Measurements from ENCODE around the gene MYL2.

The MYL2 gene

DNA sequence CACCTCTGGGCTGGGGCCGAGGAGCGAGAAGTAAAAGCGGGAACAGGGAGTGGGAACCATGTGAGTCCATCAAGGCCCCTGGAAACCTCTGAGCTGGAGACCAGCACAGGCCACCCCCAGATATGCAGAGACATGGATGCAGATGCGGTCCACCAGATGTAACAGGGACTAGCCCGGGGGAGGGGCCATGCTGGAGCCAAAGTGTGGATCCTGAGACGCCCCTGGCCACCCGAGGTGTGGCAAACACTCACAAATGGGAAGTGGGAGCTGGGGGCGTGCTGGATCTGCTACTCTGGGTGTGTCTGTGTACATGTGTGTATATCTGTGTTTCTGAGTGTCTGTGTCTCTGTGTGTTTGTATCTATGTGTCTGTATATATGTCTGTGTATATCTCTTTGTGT, 12.8 kb downstream of the MYL2 start:
- Histone ChIP-seq H3F3A (ENCODE audit: insufficient read depth, low read length) (no peaks in the 10 kb centered on the region), H3K36me3 (ENCODE audit: insufficient read depth, low read length) (no peaks in the 10 kb centered on the region), H2AFZ (ENCODE audit: low read length) (no peak overlapping the region), H4K20me1 (ENCODE audit: insufficient read depth, low read length) (no peaks in the 10 kb centered on the region), H3K9me2 (ENCODE audit: low read depth, low read length) (no peaks in the 10 kb centered on the region), H3K4me1 (ENCODE audit: insufficient read depth, low read length, severe bottlenecking) (peaks cover 15% of the 10 kb centered on the region), H3K79me2 (ENCODE audit: insufficient read depth, low read length) (no peaks in the 10 kb centered on the region), H3K27me3 (ENCODE audit: insufficient read depth, low read length) (no peaks in the 10 kb centered on the region), H3K27ac (ENCODE audit: low read depth, low read length, poor library complexity, severe bottlenecking) (no peak overlapping the region), H3K4me2 (ENCODE audit: low read length) (no peak overlapping the region), H3K9me3 (ENCODE audit: low read length) (no peaks in the 10 kb centered on the region), H3K4me3 (ENCODE audit: low read depth, low read length, poor library complexity, severe bottlenecking) (no peak overlapping the region), H3K9ac (ENCODE audit: low read length) (no peak overlapping the region)
- TF ChIP-seq EZH2 (IDR thresholded peaks at IDR 0.05; ENCODE audit: borderline replicate concordance, low read length): no peak
- TF ChIP-seq, protein P1, sequence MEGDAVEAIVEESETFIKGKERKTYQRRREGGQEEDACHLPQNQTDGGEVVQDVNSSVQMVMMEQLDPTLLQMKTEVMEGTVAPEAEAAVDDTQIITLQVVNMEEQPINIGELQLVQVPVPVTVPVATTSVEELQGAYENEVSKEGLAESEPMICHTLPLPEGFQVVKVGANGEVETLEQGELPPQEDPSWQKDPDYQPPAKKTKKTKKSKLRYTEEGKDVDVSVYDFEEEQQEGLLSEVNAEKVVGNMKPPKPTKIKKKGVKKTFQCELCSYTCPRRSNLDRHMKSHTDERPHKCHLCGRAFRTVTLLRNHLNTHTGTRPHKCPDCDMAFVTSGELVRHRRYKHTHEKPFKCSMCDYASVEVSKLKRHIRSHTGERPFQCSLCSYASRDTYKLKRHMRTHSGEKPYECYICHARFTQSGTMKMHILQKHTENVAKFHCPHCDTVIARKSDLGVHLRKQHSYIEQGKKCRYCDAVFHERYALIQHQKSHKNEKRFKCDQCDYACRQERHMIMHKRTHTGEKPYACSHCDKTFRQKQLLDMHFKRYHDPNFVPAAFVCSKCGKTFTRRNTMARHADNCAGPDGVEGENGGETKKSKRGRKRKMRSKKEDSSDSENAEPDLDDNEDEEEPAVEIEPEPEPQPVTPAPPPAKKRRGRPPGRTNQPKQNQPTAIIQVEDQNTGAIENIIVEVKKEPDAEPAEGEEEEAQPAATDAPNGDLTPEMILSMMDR (IDR thresholded peaks at IDR 0.05; ENCODE audit: low read length): no peak

DNA sequence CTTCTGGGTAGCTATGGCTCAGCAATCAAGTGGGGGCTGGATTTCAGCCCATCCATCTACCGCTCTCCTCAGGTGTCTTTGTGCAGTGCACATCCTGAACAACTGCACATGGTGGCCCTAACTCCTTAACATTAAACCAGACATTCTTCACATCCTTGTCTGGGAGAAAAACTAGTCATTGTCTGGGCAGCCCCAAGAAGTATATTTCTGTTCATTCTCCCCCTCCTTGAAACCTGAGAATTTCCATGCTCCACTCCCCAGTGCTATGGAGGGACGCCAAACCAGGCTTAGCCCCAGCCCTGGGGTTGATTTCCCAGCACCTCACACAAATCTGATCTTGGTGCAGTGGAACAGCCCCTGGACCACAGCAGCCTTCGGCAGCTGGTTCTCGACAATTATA, 13.4 kb downstream of the MYL2 start:
- Histone ChIP-seq H3K4me2 (ENCODE audit: low read length) (no peak overlapping the region), H3F3A (ENCODE audit: insufficient read depth, low read length) (no peaks in the 10 kb centered on the region), H3K9ac (ENCODE audit: low read length) (no peak overlapping the region), H3K36me3 (ENCODE audit: insufficient read depth, low read length) (no peaks in the 10 kb centered on the region), H3K9me3 (ENCODE audit: low read length) (no peaks in the 10 kb centered on the region), H3K4me3 (ENCODE audit: low read depth, low read length, poor library complexity, severe bottlenecking) (no peak overlapping the region), H3K9me2 (ENCODE audit: low read depth, low read length) (no peaks in the 10 kb centered on the region), H3K27ac (ENCODE audit: low read depth, low read length, poor library complexity, severe bottlenecking) (no peak overlapping the region), H3K4me1 (ENCODE audit: insufficient read depth, low read length, severe bottlenecking) (peaks cover 9% of the 10 kb centered on the region), H3K27me3 (ENCODE audit: insufficient read depth, low read length) (no peaks in the 10 kb centered on the region), H4K20me1 (ENCODE audit: insufficient read depth, low read length) (no peaks in the 10 kb centered on the region), H3K79me2 (ENCODE audit: insufficient read depth, low read length) (no peaks in the 10 kb centered on the region), H2AFZ (ENCODE audit: low read length) (no peak overlapping the region)
- TF ChIP-seq, protein P1 (IDR thresholded peaks at IDR 0.05; ENCODE audit: low read length): no peak
- TF ChIP-seq EZH2 (IDR thresholded peaks at IDR 0.05; ENCODE audit: borderline replicate concordance, low read length): no peak

DNA sequence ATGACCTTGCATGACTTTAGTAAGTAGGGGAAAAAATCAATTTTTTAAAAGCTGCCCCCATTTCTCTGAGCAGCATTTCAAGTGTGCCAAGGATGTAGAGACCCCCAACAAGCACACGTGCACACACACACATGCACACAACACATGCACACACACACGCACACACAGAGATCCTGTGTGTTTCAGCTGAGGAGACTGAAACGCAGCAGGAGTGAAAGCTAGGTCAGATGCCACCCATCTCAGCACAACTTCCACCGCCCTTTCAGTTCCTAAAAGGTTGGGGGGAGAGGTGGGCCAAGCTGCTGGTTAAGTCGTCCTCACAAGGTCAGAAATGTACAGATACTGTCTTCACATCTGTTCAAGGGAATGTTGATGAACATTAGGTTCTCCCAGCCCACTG, 13.9 kb downstream of the MYL2 start:
- H3K9me2 ChIP-seq (ENCODE audit: low read depth, low read length): no peaks in the 10 kb centered on the region
- H3K79me2 ChIP-seq (ENCODE audit: insufficient read depth, low read length): no peaks in the 10 kb centered on the region
- H3K9ac ChIP-seq (ENCODE audit: low read length): no peak overlapping the region
- H3K27ac ChIP-seq (ENCODE audit: low read depth, low read length, poor library complexity, severe bottlenecking): no peak overlapping the region
- no peak for TF ChIP-seq EZH2 (IDR thresholded peaks at IDR 0.05; ENCODE audit: borderline replicate concordance, low read length)
- TF ChIP-seq, protein P1 (IDR thresholded peaks at IDR 0.05; ENCODE audit: low read length): no peak
- peaks cover 7% of the 10 kb centered on the region for H3K4me1 ChIP-seq (ENCODE audit: insufficient read depth, low read length, severe bottlenecking)
- H4K20me1 ChIP-seq (ENCODE audit: insufficient read depth, low read length): no peaks in the 10 kb centered on the region
- no peaks in the 10 kb centered on the region for H3K27me3 ChIP-seq (ENCODE audit: insufficient read depth, low read length)
- H2AFZ ChIP-seq (ENCODE audit: low read length): no peak overlapping the region
- no peak overlapping the region for H3K4me2 ChIP-seq (ENCODE audit: low read length)
- no peak overlapping the region for H3K4me3 ChIP-seq (ENCODE audit: low read depth, low read length, poor library complexity, severe bottlenecking)
- H3K36me3 ChIP-seq (ENCODE audit: insufficient read depth, low read length): no peaks in the 10 kb centered on the region
- H3K9me3 ChIP-seq (ENCODE audit: low read length): no peaks in the 10 kb centered on the region
- no peaks in the 10 kb centered on the region for H3F3A ChIP-seq (ENCODE audit: insufficient read depth, low read length)

All from OCI-LY1 (cell line).